NCI-H2171 (cell line): Measurements from ENCODE around the gene ATG2A.
A peak's percentile ranks its signal among the peaks of the same experiment; 100 is the strongest.

ENCODE experiments used
- DNase-seq: peaks from one replicate; lab custom pipeline; 2025; lab: John Stamatoyannopoulos, UW

The ATG2A gene

DNA sequence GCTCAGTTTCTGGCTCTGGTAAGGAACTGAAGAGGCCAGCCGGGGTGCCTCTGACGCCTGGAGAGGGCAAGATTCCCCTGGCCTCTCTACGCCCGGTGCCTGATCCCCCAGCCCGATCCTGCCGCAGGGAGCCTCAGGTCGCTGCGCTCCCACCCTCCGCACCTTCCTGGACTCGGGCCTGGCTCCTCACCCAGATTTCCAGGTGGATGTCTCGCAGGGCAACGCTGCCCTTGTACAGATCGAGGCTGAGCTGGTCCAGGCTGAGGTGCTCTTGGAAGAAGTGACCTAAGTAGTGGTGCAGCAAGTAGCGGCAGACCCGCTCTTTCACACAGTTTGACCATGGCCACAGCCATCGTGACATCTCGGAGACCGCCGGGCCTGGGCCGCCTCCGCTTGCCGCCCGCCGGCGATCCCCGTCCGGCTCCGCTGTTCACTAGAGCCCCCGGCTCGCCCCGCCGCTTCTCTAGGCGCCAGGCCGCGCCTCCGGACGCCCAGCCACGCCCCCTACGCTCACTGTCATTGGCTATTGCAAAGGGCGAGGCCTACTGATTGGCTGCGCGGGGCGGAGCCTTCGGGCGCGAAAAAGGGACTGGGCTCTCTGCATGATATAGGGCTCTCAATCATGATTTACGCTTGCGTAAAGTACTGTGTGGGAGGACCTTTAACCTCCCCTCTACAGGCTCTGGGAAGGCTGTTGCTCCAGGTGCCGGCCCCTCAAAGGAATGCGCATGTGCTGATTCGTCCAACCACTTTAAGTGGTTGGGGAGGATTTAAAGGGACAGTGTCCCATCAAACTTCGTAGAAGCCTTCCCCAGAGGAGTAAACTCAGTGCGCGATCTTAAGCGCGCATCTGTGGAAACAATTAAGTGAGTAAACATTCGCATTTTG lies at the start of gene ATG2A:
ATG2A (minus strand) TSS at position 435 of the 888 bp plus-strand sequence; CDS start at position 361, 74 bp downstream.
- peak; percentile 97 for DNase-seq

DNA sequence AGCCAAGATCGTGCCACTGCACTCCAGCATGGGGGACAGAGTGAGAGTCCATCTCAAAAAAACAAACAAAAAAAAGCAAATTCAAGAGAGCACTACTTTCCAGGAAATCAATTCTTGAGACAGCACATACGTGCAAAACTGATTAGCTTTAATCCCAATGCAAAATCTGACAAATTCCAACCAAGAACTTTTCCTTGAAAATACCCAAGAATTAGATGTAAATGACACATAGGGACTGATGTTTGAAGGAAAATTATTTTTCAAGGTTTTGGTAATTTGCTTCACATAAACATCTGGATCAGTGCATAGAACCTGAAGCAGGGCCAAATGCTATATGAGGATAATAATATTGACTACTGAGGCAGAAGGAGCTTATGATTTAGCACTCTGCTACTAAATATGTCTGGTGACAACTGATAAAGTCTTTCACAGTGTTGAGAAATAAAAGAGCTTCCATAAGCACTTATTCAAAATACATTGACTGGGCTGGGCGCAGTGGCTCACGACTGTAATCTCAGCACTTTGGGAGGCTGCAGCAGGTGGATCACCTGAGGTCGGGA lies 46.1 kb upstream of the ATG2A start:
- no peak for DNase-seq

DNA sequence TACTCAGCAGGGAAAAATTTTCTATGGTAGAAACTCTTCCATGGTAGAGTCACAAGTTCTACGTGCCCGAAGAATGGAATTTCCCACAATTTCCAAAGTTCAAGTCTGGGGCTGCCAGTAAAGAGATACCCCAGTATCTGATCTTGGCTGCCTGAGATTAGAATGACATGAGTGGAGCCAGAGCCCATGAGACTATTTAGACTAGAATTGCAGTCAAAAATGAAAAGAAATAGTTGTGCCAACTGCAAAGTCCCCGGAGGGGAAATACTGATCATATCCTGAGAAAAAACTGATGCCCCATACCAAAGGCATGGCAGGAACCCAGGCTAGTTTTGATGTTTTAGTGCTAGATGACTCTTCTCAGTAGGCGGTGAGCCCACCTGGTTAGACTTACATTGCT lies 43.7 kb upstream of the ATG2A start:
- no peak for DNase-seq

DNA sequence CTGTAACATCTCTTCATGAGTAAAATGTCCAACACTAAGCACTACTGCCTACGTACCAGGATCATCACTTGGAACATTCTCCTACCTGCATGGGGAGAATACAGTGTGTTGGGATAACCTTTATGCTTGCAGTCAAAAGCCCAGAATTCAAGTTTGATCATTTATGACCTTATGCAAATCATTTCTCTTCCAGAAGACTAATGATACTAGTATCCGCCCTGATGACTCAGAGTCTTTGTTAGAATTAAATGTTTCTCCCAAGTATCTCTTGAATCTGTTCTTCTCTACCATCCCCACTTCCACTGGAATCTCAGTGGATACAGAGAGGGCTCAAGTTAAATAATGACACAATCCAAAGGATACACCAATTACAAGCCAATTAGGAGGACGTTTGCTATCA lies 42.5 kb upstream of the ATG2A start:
- DNase-seq, result no peak

DNA sequence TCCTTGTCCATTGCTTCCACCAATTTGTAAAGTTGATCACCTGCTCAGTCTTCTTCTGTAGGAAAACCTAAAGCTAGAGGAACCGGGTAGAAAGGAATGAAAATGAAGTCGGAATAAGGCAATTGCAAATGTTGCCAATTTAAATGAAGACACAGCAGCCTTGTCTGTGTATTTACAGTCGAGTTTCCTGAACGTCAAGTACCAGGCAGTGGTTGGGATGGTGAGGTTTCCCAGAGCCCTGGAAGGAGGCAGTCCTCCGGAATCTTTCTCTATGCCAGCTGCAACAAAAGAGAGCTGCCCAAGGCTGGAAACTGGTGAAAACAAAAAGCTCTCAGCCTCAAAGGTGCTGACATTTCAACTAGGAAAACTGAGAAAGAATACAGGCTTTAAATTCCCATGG lies 37.2 kb upstream of the ATG2A start:
- DNase-seq, result no peak

DNA sequence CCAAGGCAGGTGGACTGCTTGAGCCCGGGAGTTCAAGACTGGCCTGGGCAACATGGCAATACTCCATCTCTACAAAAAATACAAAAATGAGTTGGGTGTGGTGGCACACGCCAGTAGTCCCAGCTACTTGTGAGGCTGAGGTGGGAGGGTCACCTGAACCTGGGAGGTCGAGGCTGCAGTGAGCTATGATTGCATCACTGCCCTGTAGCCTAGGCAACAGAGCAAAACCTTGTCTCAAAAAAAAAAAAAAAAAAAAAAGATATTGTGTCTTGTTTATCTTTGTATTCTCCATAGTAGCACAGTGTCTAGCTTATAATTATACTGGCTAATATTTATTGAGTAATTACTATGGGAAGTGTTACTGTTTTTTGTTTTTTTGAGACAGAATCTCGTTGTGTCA lies 34.5 kb upstream of the ATG2A start:
- no peak for DNase-seq

DNA sequence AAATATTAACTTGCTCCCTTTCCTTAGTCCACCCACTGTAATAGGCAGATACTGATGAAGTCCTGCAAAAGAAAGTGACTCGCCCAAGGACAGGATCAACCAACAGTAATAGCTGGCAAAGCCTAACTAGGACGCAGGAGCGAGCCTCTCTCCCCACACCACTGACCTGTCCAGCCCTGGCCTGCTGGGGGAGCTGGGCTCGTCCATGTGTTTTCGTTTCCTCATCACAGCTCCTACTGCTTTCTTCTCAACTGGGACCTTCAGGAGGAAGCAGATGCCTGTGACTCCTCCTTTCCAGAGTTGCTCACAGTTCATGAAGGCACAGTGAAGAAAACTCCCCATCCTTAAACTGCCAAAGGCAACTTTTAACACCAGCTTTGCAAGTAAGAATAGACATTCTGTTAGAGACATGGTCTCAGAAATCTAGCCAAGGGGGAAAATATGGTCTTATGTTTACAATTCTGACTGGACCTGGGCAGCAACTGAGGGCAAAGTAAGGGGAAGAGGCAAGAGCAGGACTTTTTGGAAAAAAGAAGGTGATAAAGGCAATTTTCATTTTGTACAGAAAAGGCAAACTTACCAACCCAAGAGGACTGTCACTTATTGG lies 30.3 kb upstream of the ATG2A start:
- no peak for DNase-seq

DNA sequence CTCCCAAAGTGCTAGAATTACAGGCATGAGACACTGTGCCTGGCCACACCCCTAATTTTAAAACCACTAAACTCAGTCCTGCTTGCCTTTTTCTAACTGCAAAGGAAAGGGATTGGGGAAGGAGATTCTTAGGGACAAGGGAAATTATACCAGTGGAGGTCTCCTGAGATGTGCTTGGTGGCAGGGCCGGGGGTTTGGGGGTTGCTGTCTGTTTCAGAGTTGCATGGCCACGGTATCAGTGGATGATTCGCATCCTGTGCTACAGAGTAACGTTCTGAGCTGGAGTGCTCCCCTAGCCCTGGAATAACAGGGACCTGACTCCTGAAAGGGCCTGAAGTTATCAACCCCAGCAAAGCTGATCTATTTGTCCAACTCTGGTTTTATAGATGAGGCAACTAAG lies 19.5 kb upstream of the ATG2A start:
- no peak for DNase-seq

DNA sequence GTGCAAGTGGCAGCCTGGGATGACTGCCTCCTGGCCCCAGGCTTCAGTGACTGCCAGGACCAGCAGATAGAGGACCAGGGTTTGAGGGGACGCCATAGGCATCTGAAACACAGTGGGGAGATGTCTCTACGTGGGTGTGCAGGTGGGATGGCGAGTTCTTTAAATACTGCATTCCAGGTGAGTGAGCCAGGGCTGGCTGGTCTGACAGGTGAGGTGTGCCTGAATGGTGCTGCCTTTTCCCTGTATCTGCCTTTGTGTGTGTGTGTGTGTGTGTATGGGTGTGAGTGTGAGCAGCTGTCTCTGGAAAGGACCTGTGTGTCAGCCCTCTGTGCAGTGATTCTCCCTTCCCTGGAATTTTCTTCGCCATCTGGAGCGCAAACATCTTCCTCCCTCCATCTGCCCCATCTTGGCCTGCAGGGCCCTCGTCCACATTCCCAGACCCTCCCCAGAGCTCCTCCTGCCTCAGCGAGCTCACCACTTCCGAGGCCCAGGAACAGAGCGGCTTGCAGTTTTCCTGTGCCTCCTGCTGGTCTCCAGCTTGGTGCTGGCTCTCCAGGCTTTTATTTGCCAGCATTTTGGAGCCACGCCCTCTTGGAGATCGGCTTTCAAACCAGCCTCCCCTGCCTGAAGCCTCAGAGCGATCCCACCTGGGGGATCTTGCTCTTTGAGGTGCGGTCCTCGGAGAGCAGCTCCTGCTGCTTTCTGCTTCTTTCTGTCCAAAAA lies 18.5 kb upstream of the ATG2A start, which contains the start of gene GPHA2:
GPHA2 (minus strand) TSS at position 535 of the 723 bp plus-strand sequence; CDS start at position 102, 433 bp downstream.
- DNase-seq, result peak; percentile 79

DNA sequence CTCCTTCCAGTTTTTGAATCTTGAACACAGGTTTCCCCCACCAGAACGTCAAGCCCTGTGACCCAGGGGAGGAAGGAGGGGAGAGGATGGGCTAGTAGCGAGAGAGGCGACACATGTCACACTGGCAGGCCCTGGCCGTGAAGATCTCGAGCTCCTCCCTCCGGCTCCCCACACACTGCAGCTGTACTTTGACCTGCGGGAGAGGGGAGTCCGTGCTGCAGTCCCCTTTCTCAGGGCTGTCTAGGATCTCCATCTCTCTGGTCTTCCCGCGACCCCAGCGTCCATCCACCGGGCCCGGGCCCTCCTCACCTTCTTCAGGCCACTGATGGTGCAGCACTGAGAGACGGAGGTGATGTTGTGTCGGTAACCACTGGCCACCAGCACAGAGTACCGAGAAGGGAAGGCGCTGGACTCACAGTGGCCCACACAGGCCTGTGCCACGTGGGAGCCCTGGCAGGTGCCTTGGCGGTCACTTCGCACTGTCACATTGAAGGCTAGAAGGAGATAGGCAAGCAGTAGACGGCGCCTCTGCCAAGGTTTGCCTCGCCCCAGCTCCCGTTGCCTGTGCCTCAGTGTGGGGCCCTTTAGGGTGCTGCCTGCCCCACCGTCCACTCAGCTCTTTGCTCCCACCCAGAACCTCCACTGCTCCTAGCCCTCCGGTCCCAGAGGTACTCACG lies 17.8 kb upstream of the ATG2A start:
- DNase-seq, result no peak

DNA sequence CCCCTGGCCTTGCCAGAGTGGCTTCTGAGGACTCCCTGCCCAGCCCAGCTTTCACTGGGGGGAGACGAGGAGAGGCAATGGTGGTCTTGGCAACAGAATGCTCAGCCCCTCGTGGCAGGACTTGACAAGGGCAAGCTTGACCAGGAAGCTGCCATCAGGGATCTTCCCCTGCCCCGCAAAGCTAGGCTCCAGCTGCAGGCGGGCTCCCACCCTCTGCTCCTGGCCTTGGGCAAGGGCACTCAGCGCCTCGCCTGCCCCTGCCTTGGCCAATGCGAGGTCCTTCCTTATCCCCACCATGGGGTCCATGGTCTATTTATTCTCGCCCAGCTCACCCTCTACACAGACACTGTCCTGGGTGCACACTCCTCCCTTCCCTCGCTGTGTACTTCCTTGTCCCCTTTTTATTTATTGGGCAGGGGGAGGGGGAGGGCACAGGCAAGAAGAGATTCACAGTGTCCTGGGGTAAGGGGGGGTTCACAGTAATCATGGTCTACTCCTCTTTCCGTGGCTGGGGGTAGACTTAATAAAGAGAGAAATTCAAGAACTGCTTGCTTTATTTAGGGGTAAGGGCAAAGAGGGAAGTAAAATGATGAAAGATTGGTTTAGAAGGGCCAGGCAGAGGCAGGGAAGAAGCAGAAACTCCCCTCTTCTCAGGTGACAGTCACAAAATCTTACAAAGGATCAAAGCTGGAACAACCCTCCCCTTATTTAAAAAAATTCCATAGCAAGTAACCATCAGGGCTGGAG lies 17.1 kb upstream of the ATG2A start:
- no peak for DNase-seq

DNA sequence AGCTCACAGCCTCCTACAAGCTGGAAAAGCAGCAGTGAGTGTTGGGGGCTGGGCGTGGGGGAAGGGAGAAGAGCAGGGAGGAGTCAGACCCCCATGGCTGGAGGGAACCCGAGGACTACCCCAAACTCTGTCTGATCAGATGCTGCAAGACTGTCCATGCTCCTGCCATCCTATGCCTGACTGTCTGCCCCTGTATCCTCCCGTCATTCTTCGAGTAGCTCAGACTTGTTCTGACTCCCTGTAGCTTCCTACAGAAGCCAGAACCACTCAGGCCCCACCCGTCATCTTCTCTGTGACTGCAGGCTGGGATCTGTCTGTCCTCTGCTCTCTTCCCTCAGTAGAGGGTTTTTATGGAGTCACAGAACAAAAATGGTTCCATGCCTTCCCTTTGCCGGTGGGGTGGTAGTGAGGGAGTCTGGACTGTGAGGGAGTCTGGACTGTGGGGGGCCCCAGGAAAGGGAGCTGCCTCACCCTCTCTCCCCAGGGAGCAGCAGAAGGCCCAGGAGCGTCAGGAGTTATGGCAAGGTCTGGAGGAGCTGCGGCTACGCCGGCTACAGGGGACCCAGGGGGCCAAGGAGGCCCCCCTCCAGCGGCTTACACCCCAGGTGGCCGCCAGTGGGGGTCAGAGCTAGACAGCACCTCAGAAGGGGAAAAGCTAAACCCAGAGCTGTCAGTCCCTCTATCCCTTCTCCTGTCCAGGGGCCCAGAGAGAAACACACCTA lies 16.4 kb upstream of the ATG2A start:
- no peak for DNase-seq

DNA sequence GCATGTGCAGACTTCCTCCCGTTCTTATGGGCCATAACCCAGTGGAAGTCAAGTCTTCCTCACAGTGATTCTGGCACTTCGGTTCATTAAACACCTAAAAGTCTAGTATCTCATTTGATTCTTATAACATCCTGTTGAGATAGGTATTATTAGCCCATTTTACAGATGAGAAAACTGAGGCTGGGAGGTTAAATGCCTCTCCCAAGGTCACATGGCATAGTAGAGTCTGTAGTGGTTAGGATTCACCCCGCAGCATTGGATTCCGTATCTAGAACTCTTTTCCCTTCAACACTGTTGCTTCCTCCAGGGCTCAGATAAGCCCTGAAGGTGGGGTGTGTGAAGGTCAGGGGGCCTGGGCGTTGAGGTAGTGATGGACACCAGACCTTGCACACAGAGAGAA lies 15.3 kb upstream of the ATG2A start:
- DNase-seq, result no peak

DNA sequence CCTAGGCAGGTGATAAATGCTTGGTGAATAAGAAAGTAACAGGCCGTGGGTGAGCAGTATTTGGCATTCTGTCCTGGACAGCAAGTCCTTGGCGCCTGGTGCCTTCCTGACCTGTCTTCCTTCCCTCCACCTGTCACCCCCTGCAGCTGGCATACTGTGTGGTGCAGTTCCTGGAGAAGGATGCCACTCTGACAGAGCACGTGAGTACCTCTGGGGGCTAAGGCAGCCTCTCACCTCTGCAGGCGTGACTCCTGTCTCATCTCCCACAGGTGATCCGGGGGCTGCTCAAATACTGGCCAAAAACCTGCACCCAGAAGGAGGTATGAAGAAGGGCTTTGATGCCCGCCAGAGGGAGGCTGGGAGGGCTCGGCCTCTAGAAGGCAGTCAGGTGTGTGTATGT lies 14.3 kb upstream of the ATG2A start:
- DNase-seq, result no peak

DNA sequence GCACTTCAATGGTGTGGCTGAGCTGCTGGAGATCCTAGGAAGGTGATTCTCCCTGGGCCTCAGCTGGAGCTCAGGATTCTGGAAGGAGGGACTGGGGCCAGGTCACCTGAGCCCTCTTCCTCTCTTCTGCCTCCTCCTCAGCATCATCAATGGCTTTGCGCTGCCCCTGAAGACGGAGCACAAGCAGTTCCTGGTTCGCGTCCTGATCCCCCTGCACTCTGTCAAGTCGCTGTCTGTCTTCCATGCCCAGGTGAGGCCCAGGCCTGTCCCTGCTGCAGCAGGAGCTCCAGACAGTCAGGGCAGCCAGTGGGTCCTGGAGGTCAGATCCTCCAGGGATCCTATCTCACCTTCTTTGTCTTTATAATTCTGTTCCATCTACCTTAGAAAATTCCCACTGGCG lies 13.3 kb upstream of the ATG2A start:
- no peak for DNase-seq

DNA sequence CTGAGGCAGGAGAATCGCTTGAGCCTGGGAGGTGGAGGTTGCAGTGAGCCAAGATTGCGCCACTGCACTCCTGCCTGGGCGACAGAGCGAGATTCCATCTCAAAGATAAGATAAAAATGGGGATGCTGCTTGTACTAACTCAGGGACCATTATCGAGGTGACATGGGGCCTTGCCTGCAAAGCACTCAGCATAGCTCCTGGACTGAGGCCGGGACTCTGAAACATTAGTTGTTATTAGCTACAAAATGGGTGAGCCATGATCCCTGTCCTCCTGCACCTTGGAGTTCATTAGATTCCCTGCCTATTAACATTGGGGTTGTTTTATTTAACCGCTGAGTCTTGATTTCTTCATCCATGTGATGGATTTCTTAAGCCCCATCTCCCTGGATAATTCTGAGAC lies 12.6 kb upstream of the ATG2A start:
- DNase-seq, result no peak

DNA sequence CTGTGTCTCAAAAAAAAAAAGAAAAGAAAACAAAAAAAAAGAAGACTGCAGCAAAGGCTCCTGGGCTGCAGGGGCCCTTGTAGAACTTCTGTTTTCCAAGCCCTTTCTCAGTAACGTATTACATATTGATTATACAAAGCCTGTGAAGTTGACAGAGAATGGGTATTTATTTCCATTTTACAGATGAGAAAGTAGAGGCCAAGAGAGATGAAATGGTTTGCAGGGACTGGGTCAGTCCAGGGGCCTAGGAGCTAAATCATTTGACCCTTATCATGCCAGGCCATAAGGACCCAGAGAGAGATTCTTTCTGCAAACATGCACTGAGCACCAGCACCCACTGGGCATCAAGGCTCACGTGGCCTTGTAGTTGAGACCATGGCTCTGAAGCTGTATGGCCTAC lies 11.9 kb upstream of the ATG2A start:
- no peak for DNase-seq

DNA sequence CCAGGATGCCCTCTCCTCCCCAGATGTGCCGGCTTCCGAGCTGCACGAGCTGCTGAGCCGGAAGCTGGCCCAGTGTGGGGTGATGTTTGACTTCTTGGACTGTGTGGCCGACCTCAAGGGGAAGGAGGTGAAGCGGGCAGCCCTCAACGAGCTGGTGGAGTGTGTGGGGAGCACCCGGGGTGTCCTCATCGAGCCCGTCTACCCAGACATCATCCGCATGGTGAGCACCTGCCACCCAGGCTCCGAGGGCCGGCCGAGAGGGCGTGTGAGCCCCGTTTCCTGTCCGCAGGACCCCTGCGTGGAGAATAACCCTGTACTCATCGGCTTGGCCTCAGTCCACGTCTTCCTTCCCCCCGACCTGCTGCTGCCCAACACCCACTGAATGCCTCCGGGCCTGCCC lies 9.7 kb upstream of the ATG2A start:
- no peak for DNase-seq

DNA sequence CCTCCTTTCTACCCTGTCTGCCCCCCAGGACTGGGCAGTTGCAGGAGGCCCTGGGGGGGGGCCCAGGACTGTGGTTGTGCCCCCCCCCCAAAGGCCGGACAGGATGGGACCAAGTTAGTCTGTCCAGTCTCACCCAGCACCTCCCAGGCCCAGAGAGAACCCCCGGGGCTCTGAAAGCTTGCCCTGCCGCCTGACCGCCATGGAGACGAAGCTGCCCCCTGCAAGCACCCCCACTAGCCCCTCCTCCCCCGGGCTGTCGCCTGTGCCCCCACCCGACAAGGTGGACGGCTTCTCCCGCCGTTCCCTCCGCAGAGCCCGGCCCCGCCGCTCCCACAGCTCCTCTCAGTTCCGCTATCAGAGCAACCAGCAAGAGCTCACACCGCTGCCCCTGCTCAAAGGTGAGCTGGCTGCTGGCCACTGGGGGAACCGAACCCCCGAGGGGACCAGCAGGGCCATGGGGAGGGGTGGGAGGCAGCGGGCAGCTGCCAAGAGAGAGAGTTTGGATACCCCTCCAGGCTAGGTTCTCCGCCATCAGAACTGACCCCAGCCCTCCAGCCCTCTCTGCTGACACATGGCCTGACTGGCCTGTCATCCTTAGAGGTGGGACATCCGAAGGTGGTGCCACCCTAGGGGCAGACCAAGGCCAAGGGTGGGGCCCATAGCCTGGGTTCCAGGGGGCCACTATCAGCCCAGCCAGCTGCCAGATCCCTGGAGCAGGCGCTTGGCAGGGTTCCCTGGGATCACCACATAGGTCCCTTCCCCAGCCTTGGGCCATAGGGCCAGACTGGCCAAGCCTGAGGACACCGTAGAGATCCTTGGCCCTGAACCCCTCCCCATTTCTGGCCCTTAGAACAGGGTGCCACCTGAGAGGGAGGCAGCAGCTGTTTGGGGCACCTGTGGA lies 8.8 kb upstream of the ATG2A start:
- no peak for DNase-seq

DNA sequence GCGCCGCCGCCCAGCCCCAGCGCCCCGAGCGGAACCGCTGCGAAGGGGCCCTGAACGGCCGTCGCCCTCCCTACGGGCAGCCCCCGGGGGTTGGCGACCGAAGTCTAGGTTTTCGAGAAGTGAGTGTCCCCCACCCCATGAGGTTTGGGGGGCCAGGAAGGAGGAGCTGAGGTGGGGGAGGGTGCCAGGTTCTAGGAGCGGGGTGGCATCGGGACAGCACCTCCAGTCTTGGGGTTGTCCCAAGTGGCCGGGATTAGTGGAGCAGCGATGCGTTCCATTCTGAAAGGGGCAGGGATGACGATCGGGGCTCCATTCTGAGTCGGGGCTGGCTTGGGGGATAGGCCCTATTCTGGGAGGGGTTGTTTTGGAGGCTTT lies 7.9 kb upstream of the ATG2A start:
- no peak for DNase-seq
